GM18870 (cell line): ENCODE data around the gene PLA2G4A.

Experiments used
- ATAC-seq: cut with Tn5 transposase; IDR thresholded peaks from one replicate; pipeline ENCODE4 v1.9.1; 2021; ENCODE audit warnings: moderate library complexity; ENCODE audit not compliant: unreplicated experiment

PLA2G4A gene

GRCh38 chr1:186871784-186872183, 43.0 kb downstream of the PLA2G4A start:
- no peak for ATAC-seq

DNA sequence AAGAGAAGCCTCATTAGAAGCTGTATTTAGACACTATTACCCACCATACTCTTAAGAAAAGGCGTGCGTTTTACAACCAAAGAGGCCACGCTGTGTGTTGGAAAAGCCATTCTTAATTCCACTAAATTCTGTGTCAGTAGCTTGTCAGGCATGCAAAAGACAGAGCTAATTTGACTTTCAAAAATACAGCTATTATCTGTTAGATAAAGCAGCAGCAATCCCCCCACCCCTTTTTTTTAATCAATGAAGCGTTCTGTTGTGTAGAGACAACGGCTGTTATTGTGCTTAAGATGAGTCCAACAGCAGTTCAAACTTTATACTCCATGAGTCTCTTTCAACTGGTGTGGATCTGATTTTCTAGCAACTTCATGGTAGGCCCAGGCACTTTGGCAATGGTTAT, 43.5 kb downstream of the PLA2G4A start:
- ATAC-seq: no peak

- peak; percentile 44 for ATAC-seq
Observed at GRCh38 chr1:186873687-186874086, 44.9 kb downstream of the PLA2G4A start.

GRCh38 chr1:186875896-186876835, 47.4 kb downstream of the PLA2G4A start:
- ATAC-seq: no peak

DNA sequence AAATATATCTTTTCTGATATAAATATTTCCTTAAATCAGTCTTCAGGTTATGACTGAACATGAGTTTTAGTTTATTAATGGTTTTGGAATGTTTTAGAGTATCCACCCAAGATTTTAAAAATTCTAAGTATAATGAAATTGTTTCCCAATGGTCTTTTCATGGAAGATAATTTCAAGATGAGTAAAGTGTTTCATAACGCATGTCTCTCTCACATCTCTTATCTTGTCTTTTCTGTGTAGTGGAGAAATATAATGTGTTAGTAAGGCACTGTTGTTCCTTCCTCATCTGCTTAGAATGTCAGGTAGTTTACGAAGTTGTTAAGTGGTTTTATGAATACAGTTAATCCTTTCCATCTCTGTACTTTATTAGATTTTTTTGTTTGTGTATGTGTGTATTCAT, 49.6 kb downstream of the PLA2G4A start:
- ATAC-seq: no peak

GRCh38 chr1:186880982-186881381, 52.2 kb downstream of the PLA2G4A start:
- no peak for ATAC-seq

DNA sequence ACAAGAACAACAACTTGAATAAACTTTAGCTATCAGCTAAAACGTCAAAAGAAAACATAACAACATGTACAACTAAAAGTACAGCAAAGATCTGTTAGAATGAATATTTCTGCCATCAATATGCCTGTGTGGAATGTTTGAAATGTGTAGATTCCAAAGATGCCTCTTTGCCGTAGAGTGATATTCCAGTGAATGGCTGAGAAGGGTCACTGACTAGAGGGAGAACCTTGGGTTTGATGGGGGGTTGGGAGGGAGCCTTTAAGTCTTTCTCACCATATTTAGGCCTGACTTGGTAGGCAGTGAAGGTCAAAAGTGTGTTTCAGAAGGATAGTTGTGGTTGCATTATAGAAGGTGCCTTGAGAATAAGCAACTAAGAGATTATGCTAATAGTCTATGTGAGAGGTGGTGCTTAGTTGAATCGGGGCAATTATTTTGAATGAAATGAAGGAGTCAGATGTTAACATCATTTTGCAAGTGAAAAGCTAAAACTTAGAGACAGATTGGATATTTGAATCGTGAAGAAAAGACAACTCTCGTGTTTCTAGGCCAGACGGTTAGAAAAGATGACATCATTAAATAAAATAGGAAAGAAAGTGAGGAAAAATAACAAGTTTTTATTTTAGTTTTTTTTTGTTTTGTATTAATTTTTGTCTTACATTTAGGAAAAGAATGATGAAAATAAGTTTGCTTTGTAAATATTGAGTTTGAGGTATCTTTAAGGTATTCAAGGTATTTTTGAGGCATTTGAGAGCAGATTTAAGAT, 53.8 kb downstream of the PLA2G4A start:
- ATAC-seq: no peak

DNA sequence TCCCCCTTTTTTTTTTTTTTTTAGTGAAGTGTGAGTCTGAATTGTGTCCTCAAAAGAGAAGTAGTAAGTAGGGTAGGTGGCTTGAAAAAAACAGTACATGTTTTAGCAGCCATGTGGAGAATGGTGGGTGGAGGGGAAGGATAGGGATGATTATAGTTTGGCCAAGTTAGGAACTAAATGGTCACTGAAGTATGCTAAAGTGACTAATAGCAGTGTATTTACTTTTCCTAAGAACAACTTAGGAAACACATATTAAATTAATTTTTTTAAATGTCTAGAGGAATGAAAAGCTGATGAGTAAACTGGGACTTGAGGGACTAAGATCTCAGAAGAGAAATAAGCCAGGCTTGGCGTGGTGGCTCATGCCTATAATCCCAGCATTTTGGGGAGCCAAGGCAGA, 55.5 kb downstream of the PLA2G4A start:
- no peak for ATAC-seq

- ATAC-seq: no peak
Observed at GRCh38 chr1:186887203-186887602, 58.5 kb downstream of the PLA2G4A start.

- ATAC-seq: no peak
Observed at GRCh38 chr1:186888367-186888766, 59.6 kb downstream of the PLA2G4A start.

- ATAC-seq: no peak
Observed at GRCh38 chr1:186892936-186893335, 64.2 kb downstream of the PLA2G4A start.

- ATAC-seq: no peak
Observed at GRCh38 chr1:186894415-186894814, 65.7 kb downstream of the PLA2G4A start.

GRCh38 chr1:186896211-186896610, 67.5 kb downstream of the PLA2G4A start:
- no peak for ATAC-seq

DNA sequence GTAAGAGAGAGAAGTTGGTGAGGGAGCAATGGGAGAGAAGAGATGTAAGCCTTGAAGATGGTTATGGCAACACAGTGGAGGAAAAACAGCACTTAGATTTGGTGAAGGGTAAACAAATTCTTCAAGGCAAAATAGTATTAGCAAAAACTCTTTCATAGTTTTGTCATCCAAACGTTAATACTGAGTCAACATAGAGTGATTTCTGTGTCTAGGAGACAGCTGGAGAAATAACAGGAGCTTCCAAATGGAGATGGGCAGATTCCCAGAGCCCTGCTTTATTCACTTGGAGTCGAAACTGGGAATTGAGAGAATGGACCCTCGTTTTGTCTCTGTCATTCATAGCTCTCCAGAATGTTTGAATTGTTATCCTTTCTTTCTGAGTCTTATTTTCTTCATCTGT, 68.3 kb downstream of the PLA2G4A start:
- ATAC-seq: no peak

DNA sequence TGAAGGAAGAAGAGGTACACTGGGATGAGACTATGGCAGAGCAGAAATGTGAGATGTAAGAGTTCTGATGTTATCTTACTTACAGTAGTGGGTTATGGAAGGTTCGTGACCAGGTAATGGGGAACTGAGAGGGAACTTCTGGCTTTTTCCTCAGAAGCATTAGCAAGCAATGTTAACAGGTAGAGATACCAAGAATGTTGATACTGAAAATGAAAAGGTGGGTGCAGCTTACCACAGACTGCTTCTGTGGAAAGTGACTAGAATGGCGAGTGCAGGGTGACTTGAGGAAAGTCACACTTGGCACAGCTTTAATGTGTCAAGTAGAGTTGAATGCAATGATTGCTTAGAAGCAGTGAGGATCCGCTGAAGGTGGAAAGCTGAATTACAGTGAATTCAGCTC, 70.8 kb downstream of the PLA2G4A start:
- ATAC-seq: peak; percentile 97

GRCh38 chr1:186899977-186900376, 71.2 kb downstream of the PLA2G4A start:
- no peak for ATAC-seq

GRCh38 chr1:186900539-186901237, 71.9 kb downstream of the PLA2G4A start:
- no peak for ATAC-seq

- no peak for ATAC-seq
Observed at GRCh38 chr1:186901631-186902030, 72.9 kb downstream of the PLA2G4A start.

GRCh38 chr1:186903374-186904136, 74.8 kb downstream of the PLA2G4A start:
- no peak for ATAC-seq

- no peak for ATAC-seq
Observed at GRCh38 chr1:186904361-186904760, 75.6 kb downstream of the PLA2G4A start.

- ATAC-seq: no peak
Observed at GRCh38 chr1:186905561-186905960, 76.8 kb downstream of the PLA2G4A start.
